ENCODE measurements around the gene TMEM182.

DNA sequence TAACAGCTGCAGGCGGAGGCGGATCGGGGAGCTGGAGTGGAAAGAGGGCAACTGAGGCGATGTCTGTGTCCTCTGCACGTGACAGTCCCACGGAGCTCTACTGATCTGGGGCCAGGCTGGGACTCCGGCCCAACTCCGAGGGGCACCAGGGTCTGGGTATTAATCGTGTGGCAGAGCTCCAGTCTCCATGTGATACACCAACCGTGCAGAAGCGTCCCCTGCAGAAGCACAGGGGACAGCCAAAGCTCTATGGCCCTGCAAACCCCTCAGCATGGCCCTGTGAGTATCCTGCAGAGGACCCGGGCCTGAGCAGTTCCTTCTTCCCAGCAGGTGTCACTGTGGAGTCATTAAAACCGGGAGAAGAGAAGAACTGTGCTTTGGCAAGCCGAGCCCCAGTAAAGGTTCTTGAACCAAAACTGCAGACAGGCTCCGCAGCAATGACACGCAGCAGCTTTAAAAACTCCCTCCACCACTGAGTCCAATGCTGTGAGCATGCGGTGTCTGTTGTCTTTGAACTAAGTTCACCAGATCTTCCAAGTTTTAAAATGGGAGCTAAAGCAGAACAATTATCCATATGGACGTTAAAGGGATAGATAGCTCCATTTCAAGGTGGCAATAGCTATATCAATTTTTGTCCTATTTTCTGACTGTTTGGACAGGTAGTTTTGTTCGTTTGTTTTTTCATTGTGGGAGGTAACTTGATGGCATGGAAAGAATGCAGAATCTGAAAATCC lies 79.4 kb downstream of the TMEM182 start:
- TF ChIP-seq POLR2A (IDR thresholded peaks at IDR 0.05; ENCODE audit: low read depth, low read length), result no peak
- TF ChIP-seq POLR2AphosphoS5 (IDR thresholded peaks at IDR 0.05; ENCODE audit: low read depth, low read length), result no peak
- no peak for TF ChIP-seq PAX5 (IDR thresholded peaks at IDR 0.05; ENCODE audit: insufficient read depth, low read length, severe bottlenecking)
- no peak for TF ChIP-seq SPI1 (IDR thresholded peaks at IDR 0.05; ENCODE audit: low read depth, low read length)
- TF ChIP-seq TAF1 (IDR thresholded peaks at IDR 0.05; ENCODE audit: low read depth, low read length), result no peak

Measured in GM12891 (cell line).